GM23338 (cell line): ENCODE results near the gene ADGRD1. TPM values are rescaled to one million over a fixed set of nuclear protein-coding genes. Genes with fewer than 3 reads are reported as not detected.

Source experiments
- ATAC-seq: fragments of 200-7000 bp; cut with Tn5 transposase; 3 replicates; pipeline ENCODE4 v1.9.1; 2020
- DNase-seq: peaks from one replicate; pipeline ENCODE4 v3.0.0-alpha.2; 2015; ENCODE audit warnings: low spot score
- H2AFZ ChIP-seq: fragments of 200-600 bp; sonication (generic); 2 replicates; pipeline ENCODE4 v1.8.0; 2016; ENCODE audit warnings: antibody characterized with exemption, mild to moderate bottlenecking, moderate library complexity
- H3F3A ChIP-seq: fragments of 200-600 bp; sonication (generic); replicated peaks from 2 replicates; pipeline ENCODE4 v1.8.0; 2017; ENCODE audit warnings: antibody characterized with exemption, mixed run types, low read depth
- H3K27ac ChIP-seq: fragments of 200-600 bp; sonication (generic); 2 replicates; pipeline ENCODE4 v1.6.1; 2016; ENCODE audit warnings: low read depth
- H3K27me3 ChIP-seq: fragments of 200-600 bp; sonication (generic); 2 replicates; pipeline ENCODE4 v1.8.0; 2016; ENCODE audit warnings: mild to moderate bottlenecking, mixed run types, moderate library complexity; ENCODE audit not compliant: insufficient read depth
- H3K36me3 ChIP-seq: fragments of 200-600 bp; sonication (generic); 2 replicates; pipeline ENCODE4 v1.8.0; 2016; ENCODE audit warnings: mild to moderate bottlenecking; ENCODE audit not compliant: insufficient read depth
- H3K4me1 ChIP-seq: fragments of 200-600 bp; sonication (generic); 2 replicates; pipeline ENCODE4 v1.8.0; 2016; ENCODE audit warnings: mild to moderate bottlenecking, moderate library complexity; ENCODE audit not compliant: insufficient read depth
- H3K4me2 ChIP-seq: fragments of 200-600 bp; sonication (generic); 2 replicates; pipeline ENCODE4 v1.7.1; 2017; ENCODE audit warnings: mixed run types
- H3K4me3 ChIP-seq: fragments of 200-600 bp; sonication (generic); 2 replicates; pipeline ENCODE4 v1.6.1; 2016; ENCODE audit warnings: mixed run types
- H3K79me2 ChIP-seq: fragments of 200-600 bp; sonication (generic); replicated peaks from 2 replicates; pipeline ENCODE4 v1.8.0; 2017; ENCODE audit warnings: mild to moderate bottlenecking; ENCODE audit not compliant: insufficient read depth
- H3K9me2 ChIP-seq: fragments of 200-600 bp; sonication (generic); 2 replicates; pipeline ENCODE4 v1.8.0; 2017; ENCODE audit not compliant: insufficient read depth
- H4K20me1 ChIP-seq: fragments of 200-600 bp; sonication (generic); replicated peaks from 2 replicates; pipeline ENCODE4 v1.8.0; 2017; ENCODE audit warnings: mild to moderate bottlenecking; ENCODE audit not compliant: insufficient read depth
- H3K27ac Mint-ChIP-seq: 2 replicates; pipeline ENCODE4 v1.8.0; 2020; ENCODE audit warnings: inconsistent platforms, mild to moderate bottlenecking, moderate library complexity, mixed read lengths
- H3K27me3 Mint-ChIP-seq: 3 replicates; pipeline ENCODE4 v1.8.0; 2022; ENCODE audit warnings: low read depth, mild to moderate bottlenecking, moderate library complexity, mixed read lengths, inconsistent platforms; ENCODE audit not compliant: insufficient read depth, poor library complexity
- H3K36me3 Mint-ChIP-seq: 3 replicates; pipeline ENCODE4 v1.8.0; 2021; ENCODE audit warnings: low read depth, mild to moderate bottlenecking, inconsistent platforms, moderate library complexity, mixed read lengths
- H3K4me1 Mint-ChIP-seq: 3 replicates; pipeline ENCODE4 v1.8.0; 2020; ENCODE audit warnings: mild to moderate bottlenecking, inconsistent platforms, mixed read lengths
- H3K4me3 Mint-ChIP-seq: 3 replicates; pipeline ENCODE4 v1.8.0; 2021; ENCODE audit warnings: moderate library complexity, mild to moderate bottlenecking, inconsistent platforms, mixed read lengths
- H3K9me3 Mint-ChIP-seq: 3 replicates; pipeline ENCODE4 v1.8.0; 2020; ENCODE audit warnings: moderate library complexity, mild to moderate bottlenecking, inconsistent platforms, mixed read lengths
- CREB1 ChIP-seq: fragments of 250-450 bp; sonication (Bioruptor Pico); IDR thresholded peaks from 2 replicates; pipeline ENCODE4 v1.5.0; 2020; ENCODE audit warnings: low read depth, mild to moderate bottlenecking, moderate library complexity
- CTCF ChIP-seq, 2 experiments: fragments of 200-600 bp in 1 of 2; sonication (generic) in 1 of 2; conservative IDR thresholded peaks; 2 replicates each; pipeline versions ENCODE4 v1.5.1 to v1.6.1; 2016 to 2017; ENCODE audit warnings: antibody characterized with exemption in 2 of 2, low read depth in 2 of 2, mild to moderate bottlenecking in 2 of 2, moderate library complexity in 1 of 2
- ETS1 ChIP-seq: IDR thresholded peaks from 2 replicates; pipeline ENCODE4 v1.6.1; 2016; ENCODE audit warnings: antibody characterized with exemption
- EZH2phosphoT487 ChIP-seq: fragments of 200-600 bp; sonication (generic); IDR thresholded peaks from one replicate; pipeline ENCODE4 v1.8.1; 2018; ENCODE audit warnings: antibody characterized with exemption; ENCODE audit not compliant: unreplicated experiment
- JUNB ChIP-seq: IDR thresholded peaks from one replicate; pipeline ENCODE4 v1.6.1; 2016; ENCODE audit warnings: antibody characterized with exemption; ENCODE audit not compliant: unreplicated experiment
- POLR2AphosphoS5 ChIP-seq: IDR thresholded peaks from 2 replicates; pipeline ENCODE4 v1.6.1; 2016; ENCODE audit warnings: antibody characterized with exemption, low read depth
- REST ChIP-seq: IDR thresholded peaks from one replicate; pipeline ENCODE4 v1.6.1; 2018; ENCODE audit warnings: antibody characterized with exemption; ENCODE audit not compliant: unreplicated experiment
- STAT1 ChIP-seq: IDR thresholded peaks from one replicate; pipeline ENCODE4 v1.6.1; 2016; ENCODE audit warnings: antibody characterized with exemption; ENCODE audit not compliant: unreplicated experiment
- ZNF114 ChIP-seq: fragments of 250-450 bp; sonication (Bioruptor Pico); IDR thresholded peaks from 2 replicates; pipeline ENCODE4 v1.5.0; 2020; ENCODE audit warnings: mild to moderate bottlenecking, moderate library complexity
- ZNF331 ChIP-seq: fragments of 250-450 bp; sonication (Bioruptor Pico); IDR thresholded peaks from 2 replicates; pipeline ENCODE4 v1.5.0; 2020; ENCODE audit warnings: low read depth, mild to moderate bottlenecking, moderate library complexity
- ZNF462 ChIP-seq: fragments of 250-450 bp; sonication (Bioruptor Pico); IDR thresholded peaks from 2 replicates; pipeline ENCODE4 v1.5.0; 2020; ENCODE audit warnings: mild to moderate bottlenecking, moderate library complexity
- polyA plus RNA-seq: library from polyadenylated mRNA; unstranded; fragments of >200 nt; fragmentation: Nextera tagmentation; extraction: Ambion mirVana; gene quantifications from 2 replicates; pipeline ENCODE4 v1.2.1, GENCODE V29; 2016
- total RNA-seq: library from RNA; depleted of rRNA; stranded (reverse); fragments of >200 nt; shearing (Covaris generic); gene quantifications from 2 replicates; pipeline ENCODE4 v1.2.3, GENCODE V29; 2014

The ADGRD1 gene
- total and polyA plus RNA-seq, 2 experiments from 2014 or later: 1.4 TPM; not detected in 1

- Histone ChIP-seq H3K4me1 (no peaks in the 10 kb centered on the region), H3K79me2 (no peaks in the 10 kb centered on the region), H3K27ac (no peak overlapping the region), H3K4me3 (no peak overlapping the region), H2AFZ (no peak overlapping the region), H3K36me3 (no peaks in the 10 kb centered on the region), H3F3A (no peaks in the 10 kb centered on the region), H3K27me3 (no peaks in the 10 kb centered on the region), H3K9me2 (no peaks in the 10 kb centered on the region), H4K20me1 (no peaks in the 10 kb centered on the region), H3K4me2 (no peak overlapping the region)
- Mint-ChIP-seq H3K36me3 (no peaks in the 10 kb centered on the region; the same call in 2 of the 3 replicates), H3K9me3 (no peaks in the 10 kb centered on the region; the same call in none of the 3 replicates), H3K27me3 (peaks cover 7% of the 10 kb centered on the region), H3K27ac (no peak overlapping the region; the same call in 1 of the 2 replicates), H3K4me1 (peaks cover 3% of the 10 kb centered on the region; the same call in 1 of the 3 replicates), H3K4me3 (no peak overlapping the region)
- no peak for DNase-seq
- ATAC-seq: no peak
- TF ChIP-seq ZNF462 (CRISPR knock-in tag): no peak
- TF ChIP-seq POLR2AphosphoS5: no peak
- no peak for TF ChIP-seq CTCF (conservative IDR thresholded peaks at IDR 0.05; ENCODE audit: low read depth in 2 of 2)
- TF ChIP-seq JUNB: no peak
- TF ChIP-seq ZNF331: no peak
- no peak for TF ChIP-seq STAT1
- TF ChIP-seq CREB1 (CRISPR knock-in tag): no peak
- no peak for TF ChIP-seq ETS1
- no peak for TF ChIP-seq REST
- no peak for TF ChIP-seq ZNF114 (CRISPR knock-in tag)
- no peak for TF ChIP-seq EZH2phosphoT487
Measured at GRCh38 chr12:131066886-131067490, 113.3 kb downstream of the ADGRD1 start.
